Measurements from ENCODE around the gene ARHGAP21. TPM values are rescaled to one million over a fixed set of nuclear protein-coding genes. Genes with fewer than 3 reads are reported as not detected.
A peak's percentile ranks its signal among the peaks of the same experiment; 100 is the strongest.

ARHGAP21 gene
- total and polyA plus RNA-seq, 4 donors, result 18.8 to 138 (median 46.1) TPM

DNA sequence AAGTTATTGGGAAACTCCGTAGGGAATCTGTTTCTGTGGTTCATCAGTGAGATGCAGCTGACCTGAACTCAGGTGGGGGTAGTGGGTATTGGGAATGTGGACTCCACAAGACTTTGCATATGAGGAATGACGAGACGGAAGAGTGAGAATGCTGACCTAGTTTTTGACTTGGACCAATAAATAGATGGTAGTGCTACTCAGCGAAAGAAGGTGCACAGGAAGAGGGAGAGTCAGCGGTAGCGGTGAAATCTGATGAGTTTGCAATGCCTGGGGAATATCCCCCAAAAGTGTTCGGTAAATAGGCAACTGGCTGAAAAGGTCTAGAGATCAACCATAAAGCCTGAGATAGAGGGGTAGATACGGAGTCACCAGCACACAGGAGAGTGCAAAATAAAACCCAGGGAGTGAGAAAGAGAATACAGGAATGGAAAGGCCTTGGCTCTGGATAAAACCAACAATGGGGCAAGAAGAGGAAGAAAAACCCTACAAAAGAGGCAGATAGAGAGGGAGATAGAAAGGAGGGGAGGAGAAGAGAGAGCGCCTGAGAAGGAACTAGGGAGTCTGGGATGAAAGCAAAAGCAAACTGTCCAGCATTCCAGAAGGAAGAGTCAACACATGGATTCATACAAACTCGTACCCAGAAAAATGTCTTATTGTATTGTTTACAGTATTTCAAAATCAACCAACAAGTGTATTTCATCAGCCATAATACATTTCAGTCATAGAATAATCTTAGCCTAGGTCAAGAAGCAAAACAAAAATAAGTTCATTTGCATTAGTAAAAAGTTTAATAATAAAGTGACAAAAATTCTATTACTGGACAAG lies 5.4 kb downstream of the ARHGAP21 start:
- Histone ChIP-seq H3K9ac (ENCODE audit: insufficient read depth in 1 of 2, low read length in 2 of 2) (no peak overlapping the region), H3K27ac (ENCODE audit: low read depth in 1 of 2, low read length in 1 of 2) (no peak overlapping the region), H3K4me1 (ENCODE audit: control insufficient read depth in 5 of 5, insufficient read depth in 5 of 5, low read length in 5 of 5) (peaks cover 4 to 47% (median 14%) of the 10 kb centered on the region in 5 donors), H3K36me3 (ENCODE audit: control insufficient read depth in 4 of 4, insufficient read depth in 4 of 4, low read length in 4 of 4) (peaks cover 0 to 11% (median under 1%) of the 10 kb centered on the region in 4 donors), H3K4me3 (no peak overlapping the region), H3K27me3 (ENCODE audit: control insufficient read depth in 3 of 3, insufficient read depth in 3 of 3, low read length in 2 of 3) (no peaks in the 10 kb centered on the region), H3K9me3 (ENCODE audit: control insufficient read depth in 4 of 4, insufficient read depth in 3 of 4, low read length in 3 of 4) (no peaks in the 10 kb centered on the region)
- WGBS, 2 donors, result 85 to 89% methylated on average over 10 of the region's 10 CpGs
- ATAC-seq (ENCODE audit: insufficient read depth, low FRiP score), result no peak
- TF ChIP-seq, protein P1, sequence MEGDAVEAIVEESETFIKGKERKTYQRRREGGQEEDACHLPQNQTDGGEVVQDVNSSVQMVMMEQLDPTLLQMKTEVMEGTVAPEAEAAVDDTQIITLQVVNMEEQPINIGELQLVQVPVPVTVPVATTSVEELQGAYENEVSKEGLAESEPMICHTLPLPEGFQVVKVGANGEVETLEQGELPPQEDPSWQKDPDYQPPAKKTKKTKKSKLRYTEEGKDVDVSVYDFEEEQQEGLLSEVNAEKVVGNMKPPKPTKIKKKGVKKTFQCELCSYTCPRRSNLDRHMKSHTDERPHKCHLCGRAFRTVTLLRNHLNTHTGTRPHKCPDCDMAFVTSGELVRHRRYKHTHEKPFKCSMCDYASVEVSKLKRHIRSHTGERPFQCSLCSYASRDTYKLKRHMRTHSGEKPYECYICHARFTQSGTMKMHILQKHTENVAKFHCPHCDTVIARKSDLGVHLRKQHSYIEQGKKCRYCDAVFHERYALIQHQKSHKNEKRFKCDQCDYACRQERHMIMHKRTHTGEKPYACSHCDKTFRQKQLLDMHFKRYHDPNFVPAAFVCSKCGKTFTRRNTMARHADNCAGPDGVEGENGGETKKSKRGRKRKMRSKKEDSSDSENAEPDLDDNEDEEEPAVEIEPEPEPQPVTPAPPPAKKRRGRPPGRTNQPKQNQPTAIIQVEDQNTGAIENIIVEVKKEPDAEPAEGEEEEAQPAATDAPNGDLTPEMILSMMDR (IDR thresholded peaks at IDR 0.05; ENCODE audit: control extremely low read depth, extremely low read depth), result no peak
- peak in 1 of 3 donors; percentile 9 for DNase-seq

DNA sequence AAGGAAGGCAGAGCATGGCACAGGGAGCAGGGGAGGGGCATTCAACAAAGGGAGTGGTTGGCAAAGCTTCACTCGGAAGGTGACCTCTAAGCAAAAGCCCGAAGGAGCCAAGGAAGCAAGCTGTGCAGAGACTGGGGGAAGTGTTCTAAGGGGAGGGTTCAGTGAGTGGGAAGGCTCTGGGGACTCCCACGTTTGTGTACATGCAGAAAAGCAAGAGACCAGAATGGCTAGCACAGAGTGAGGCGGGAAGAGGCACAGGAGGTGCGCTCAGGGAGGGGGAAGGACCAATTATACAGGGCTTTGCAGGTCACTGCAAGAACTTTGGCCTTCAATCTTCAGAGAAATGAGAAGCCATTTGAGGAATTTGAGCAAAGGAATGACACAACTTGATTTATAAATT lies 7.4 kb downstream of the ARHGAP21 start:
- TF ChIP-seq, protein P1 (IDR thresholded peaks at IDR 0.05; ENCODE audit: control extremely low read depth, extremely low read depth), result no peak
- 53 to 65% methylated on average over 5 of the region's 5 CpGs for WGBS, 2 donors
- peak overlapping the region in 1 of 2 donors; percentile 28 for H3K27ac ChIP-seq (ENCODE audit: low read depth in 1 of 2, low read length in 1 of 2)
- H3K9me3 ChIP-seq (ENCODE audit: control insufficient read depth in 4 of 4, insufficient read depth in 3 of 4, low read length in 3 of 4), result no peaks in the 10 kb centered on the region
- H3K4me3 ChIP-seq, result no peak overlapping the region
- DNase-seq (no peak), ATAC-seq (ENCODE audit: insufficient read depth, low FRiP score) (no peak)
- peaks cover 4 to 40% (median 11%) of the 10 kb centered on the region in 5 donors for H3K4me1 ChIP-seq (ENCODE audit: control insufficient read depth in 5 of 5, insufficient read depth in 5 of 5, low read length in 5 of 5)
- peaks cover 0 to 7% (median under 1%) of the 10 kb centered on the region in 4 donors for H3K36me3 ChIP-seq (ENCODE audit: control insufficient read depth in 4 of 4, insufficient read depth in 4 of 4, low read length in 4 of 4)
- no peaks in the 10 kb centered on the region for H3K27me3 ChIP-seq (ENCODE audit: control insufficient read depth in 3 of 3, insufficient read depth in 3 of 3, low read length in 2 of 3)
- no peak overlapping the region for H3K9ac ChIP-seq (ENCODE audit: insufficient read depth in 1 of 2, low read length in 2 of 2)

DNA sequence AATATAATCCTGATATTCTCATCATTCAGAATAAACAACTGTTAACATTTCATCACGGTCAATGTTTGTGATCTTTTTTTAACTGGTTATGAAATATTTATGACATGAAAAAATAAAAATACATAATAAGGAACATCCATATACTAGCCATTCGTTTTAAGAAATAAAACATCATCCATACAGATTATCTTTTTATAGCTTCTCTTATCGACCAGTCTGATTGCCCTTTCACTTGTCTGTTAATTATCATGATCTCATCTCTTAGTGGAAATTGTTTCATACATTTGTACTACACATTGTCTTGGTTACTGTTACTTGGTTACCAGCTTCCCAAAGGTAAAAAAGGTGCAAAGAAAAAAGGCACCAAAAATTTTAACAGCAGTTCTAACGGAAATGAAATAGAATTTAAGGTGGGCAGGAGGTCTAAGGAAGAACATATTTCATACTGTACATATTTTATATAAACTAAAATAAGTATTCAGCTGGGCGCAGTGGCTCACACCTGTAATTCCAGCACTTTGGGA lies 8.4 kb downstream of the ARHGAP21 start:
- Histone ChIP-seq H3K4me1 (ENCODE audit: control insufficient read depth in 5 of 5, insufficient read depth in 5 of 5, low read length in 5 of 5) (peaks cover 4 to 40% (median 13%) of the 10 kb centered on the region in 5 donors), H3K27ac (ENCODE audit: low read depth in 1 of 2, low read length in 1 of 2) (no peak overlapping the region), H3K27me3 (ENCODE audit: control insufficient read depth in 3 of 3, insufficient read depth in 3 of 3, low read length in 2 of 3) (no peaks in the 10 kb centered on the region), H3K9me3 (ENCODE audit: control insufficient read depth in 4 of 4, insufficient read depth in 3 of 4, low read length in 3 of 4) (no peaks in the 10 kb centered on the region), H3K36me3 (ENCODE audit: control insufficient read depth in 4 of 4, insufficient read depth in 4 of 4, low read length in 4 of 4) (peaks cover 0 to 2% (median 0%) of the 10 kb centered on the region in 4 donors), H3K9ac (ENCODE audit: insufficient read depth in 1 of 2, low read length in 2 of 2) (no peak overlapping the region), H3K4me3 (no peak overlapping the region)
- WGBS, 2 donors, result 76 to 86% methylated on average over 5 of the region's 5 CpGs
- no peak for ATAC-seq (ENCODE audit: insufficient read depth, low FRiP score)
- TF ChIP-seq, protein P1 (IDR thresholded peaks at IDR 0.05; ENCODE audit: control extremely low read depth, extremely low read depth), result no peak
- no peak for DNase-seq

Measured in lung (tissue), 12 donors.